ENCODE measurements around the gene FBXW11.

DNA sequence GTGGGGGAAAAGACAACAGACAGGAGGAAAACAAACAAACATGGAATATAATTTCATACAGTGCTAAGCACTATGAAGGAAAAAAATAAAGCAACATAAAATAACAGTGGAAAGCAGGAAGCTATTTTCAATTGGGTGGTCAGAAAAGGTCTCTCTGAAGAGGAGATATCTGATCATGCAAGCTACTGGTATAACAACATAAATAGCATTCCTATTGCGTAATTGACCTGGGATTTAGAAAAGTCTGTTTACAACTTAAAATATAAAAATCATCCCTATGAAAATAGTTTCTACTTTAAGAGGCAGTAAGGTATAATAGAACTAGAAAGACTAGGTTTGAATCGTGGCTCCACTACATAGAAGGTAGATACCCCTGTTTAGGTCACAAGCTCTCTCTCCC, 61.4 kb downstream of the FBXW11 start:
- TF ChIP-seq CTCF (IDR thresholded peaks at IDR 0.05) = no peak
- no peak for TF ChIP-seq POLR2A (IDR thresholded peaks at IDR 0.05)

All from adrenal gland (tissue), 5 donors.